NCI-H1092 (cell line): Measurements from ENCODE around the gene SH3PXD2A.

Source experiments
- DNase-seq: peaks from one replicate; lab custom pipeline; 2025; lab: John Stamatoyannopoulos, UW

SH3PXD2A gene

DNA sequence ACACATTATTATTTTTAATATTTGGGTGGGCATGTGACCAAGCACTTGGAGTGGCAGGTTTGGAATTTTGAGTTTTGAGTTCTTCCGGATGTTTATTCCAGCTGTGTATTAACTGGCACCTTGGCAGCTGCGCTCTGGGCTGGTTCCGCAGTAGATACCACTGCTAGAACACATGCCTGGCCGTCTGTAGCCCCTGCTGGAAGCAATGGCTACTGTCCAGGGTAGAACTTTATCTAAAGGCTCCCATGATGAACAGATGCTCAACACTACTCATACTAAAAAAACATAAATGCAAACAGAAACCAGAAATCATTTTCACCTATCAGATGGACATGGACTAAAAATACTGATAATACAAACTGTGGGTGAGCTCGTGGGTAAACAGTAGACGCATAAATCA, 19.4 kb upstream of the SH3PXD2A start:
- DNase-seq, result no peak

DNA sequence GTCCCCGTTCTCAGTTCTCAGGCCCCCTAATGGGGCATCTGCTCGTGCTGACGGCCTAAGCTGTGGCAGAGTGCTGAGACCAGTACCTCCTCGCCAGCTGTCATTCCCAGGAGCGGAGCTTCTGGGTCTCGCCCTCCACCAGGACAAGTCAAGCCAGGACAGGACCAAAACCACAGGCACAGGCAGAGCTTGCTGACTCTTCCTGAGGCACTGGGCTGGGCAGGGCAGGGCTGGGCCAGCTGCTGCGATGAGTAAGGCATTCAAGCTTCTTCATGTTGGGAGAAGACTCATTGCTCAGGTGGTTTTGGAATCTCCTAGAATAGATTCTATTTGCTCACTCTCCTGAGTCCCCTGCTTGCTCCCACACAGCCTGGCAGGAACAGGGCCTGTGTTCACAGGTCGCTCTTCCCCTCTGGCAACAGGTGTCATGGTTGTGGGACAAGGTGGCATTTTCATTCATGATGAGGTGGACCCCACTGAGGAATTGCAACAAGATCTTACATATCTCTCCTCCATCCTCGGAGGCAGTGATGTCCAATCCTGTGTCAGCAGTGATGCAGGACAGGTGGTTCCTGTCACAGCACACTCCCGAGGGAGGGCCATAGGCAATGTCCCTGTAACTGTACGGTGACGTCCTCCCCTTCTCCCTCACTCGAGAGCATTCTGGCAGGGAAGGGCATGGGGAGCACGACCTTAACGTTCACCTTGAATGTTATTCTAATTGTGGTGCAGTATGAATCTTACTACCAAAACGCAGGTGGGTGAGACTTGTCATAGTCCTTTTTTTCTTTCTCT, 17.0 kb upstream of the SH3PXD2A start:
- DNase-seq, result no peak

DNA sequence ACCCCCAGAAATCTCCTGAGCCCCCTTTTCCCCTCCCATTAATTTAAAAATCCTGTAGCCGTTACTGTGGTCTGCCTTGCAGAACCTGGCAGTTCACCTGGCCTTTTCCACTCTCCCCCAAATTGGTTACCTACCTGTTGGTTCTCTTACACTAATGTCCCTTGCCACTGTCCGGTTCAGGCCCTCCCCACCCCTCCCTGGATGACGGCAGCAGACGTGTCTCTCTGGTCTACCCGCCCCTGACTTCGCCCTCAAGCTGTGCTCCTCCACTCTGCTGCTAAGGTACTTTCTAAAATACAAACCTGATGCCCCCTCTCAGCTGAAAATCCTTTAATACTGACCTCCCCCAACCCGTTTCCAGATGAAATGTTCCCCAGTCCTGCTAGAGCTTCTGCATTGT, 15.6 kb upstream of the SH3PXD2A start:
- no peak for DNase-seq

- no peak for DNase-seq
These were observed 15.1 kb upstream of the SH3PXD2A start for GRCh38 chr10:103870516-103870915.

- DNase-seq, result no peak
These were observed 14.0 kb upstream of the SH3PXD2A start for GRCh38 chr10:103869336-103869735.

DNA sequence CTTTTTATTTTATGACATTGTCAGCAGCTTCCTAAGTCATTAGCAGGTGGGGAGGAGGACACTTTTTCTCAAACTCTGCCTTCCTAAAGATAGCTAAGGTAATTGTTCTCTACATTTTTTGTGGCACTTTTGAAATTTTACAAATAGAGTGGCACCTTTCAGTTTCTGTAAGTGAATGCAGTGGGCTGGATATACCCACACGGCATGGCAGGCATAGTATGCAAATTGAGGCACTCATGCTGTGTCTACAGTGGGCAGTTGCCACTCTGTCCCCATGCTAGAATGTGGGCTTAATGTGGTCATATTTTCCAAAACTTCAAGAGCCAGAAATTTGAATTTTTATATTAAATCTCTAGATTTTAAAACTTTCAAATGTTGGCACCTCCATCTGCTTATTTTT, 12.8 kb upstream of the SH3PXD2A start:
- no peak for DNase-seq

DNA sequence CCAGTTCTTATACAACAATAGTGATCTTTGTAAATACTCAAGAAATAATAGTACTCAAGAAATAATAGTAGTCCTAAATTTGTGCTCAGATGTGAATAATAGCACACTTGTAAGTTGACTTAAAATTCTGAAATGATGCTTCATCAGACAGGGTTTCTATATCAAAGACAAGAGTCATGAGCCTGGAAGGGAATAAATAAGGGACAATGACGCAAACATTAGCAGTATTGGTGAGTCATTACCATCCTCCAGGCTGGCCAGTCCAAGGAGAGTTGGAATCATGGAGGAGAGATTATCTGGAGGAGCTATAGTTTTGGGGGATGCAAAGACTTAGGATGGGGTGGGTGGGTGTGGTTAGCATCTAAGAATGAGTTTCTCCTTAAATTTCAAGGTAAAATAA, 6.1 kb upstream of the SH3PXD2A start:
- DNase-seq, result no peak

DNA sequence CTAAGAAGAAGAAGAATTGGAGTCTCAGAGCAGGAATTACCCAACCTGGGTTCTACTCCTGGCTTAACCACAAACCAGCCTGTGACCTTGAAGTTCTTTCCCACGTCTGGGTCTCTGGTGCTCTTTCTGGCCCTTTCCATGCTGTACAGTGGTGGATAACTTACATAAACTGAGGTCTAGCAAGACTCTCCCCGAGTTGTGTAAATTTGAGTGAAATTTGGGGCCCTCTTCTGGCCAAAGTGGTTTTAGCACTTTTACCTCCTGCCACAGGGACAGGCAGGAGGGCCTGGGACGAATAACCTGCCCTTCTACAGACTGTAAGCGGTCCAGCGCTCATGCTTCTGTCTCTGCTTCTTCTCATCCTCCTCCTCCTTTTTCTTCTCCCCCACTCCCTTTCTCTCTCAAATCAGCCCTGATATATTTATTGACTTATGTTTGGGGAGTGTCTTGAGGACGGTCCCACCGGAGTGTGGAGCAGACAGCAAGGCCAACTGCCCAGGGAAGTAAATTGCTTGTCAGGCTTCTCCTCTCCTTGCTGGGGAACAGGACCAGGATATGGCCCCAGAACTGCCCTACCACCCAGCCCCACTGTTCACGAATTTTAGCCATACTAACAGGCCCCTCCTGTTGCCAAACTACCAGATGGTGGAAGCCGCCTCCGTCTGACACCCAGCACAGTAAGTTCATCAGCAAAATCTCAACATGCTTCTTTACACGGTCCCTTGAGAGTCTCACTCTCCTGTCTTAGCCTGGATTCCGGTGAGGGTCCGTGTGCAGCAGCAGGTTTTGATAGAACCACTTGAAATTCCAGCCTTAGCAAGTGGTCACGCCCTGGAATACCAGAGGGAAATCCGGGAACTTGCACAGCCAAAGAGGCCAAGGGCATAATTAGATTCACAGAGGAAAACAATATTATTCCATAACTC, 4.0 kb upstream of the SH3PXD2A start:
- DNase-seq, result peak; percentile 21

DNA sequence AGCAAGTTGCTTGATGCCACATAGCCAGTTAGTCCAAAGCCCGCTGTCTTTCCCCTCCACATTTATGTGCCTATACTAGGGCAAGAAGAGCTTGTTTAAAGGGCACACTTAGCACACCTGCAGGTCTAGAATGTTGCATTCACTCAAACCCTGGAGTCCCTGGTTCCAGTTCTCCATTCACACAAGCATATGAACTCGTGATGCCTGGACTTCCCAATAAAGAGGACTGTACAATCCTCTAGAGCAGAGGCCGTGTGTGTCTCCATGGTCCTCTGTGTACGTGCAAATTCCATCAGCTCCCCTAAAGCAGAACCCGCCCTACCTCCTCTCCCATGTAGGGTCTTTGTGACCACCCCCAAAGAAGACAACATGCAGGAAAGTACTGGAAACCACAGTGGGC, 3.0 kb upstream of the SH3PXD2A start:
- DNase-seq, result no peak

GRCh38 chr10:103856797-103857170, 1.4 kb upstream of the SH3PXD2A start:
- no peak for DNase-seq

GRCh38 chr10:103855852-103856796, 748 bp upstream of the SH3PXD2A start:
- DNase-seq, result no peak

GRCh38 chr10:103854686-103855391, 537 bp downstream of the SH3PXD2A start:
- DNase-seq, result no peak

GRCh38 chr10:103854265-103854685, 1.1 kb downstream of the SH3PXD2A start:
- no peak for DNase-seq

DNA sequence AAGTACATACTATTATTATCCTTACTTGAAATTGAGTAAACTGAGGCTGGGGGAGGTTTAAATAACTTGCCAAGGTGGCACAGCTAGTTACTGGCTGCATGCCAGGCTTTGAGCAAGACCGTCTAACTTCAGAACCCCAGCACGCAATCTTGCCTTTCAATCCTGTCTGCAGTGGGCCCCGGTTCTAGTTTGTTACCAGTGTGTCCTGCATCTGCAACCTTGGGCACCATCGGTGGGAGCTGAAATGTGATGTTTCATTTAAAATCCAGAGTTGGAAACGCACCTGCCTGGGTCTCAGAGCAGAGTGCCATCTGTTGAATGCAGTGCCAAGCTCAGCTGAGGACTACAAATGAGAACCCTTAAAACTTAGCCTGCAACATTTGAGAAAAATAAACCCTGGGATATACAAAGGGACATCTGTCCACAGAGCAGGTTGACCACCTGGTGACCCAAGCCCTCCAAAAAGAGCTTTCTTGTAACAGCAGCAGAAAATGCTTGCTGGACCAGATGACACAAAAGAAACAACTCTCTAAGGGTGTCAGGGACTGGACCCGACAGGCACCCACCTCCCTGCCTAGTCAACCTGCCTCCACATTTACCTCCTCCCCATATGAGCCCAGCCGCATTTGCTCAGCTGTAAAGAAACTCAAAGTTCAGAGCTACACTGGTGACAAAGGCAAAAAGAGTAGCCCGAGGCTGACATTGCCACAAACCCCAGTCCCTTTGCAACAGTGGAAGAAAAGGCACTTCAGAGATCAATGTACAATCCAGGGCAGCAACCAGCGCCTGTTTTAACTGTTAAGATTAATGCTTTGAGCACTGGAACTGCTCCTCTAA, 1.7 kb downstream of the SH3PXD2A start:
- no peak for DNase-seq

- no peak for DNase-seq
These were observed 2.5 kb downstream of the SH3PXD2A start for GRCh38 chr10:103852856-103853255.

DNA sequence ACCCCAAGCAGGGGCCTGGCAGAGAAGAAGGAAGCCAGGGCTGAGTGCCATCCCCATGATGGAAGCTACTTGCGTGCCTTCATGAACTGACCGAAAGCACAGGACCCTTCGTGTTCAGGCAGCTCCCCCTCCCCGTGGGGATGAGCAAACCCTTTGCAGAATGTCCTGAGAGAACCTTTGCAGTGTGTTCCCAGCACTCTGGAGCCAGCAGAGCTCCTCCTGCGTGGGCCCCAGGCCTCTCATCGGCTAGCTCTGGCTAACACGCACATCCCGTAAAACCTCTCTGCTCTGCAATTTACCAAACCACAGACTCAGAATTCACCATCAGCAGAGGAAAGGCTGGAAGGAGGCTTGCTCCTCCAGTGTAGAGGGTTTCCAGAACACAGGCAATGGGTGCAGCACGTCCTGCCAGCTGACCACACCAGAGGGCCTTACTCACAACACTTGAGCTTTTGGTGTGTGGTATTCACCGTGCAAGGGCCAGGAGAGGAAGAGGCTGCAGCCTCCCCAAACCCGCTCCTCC, 3.1 kb downstream of the SH3PXD2A start:
- no peak for DNase-seq

DNA sequence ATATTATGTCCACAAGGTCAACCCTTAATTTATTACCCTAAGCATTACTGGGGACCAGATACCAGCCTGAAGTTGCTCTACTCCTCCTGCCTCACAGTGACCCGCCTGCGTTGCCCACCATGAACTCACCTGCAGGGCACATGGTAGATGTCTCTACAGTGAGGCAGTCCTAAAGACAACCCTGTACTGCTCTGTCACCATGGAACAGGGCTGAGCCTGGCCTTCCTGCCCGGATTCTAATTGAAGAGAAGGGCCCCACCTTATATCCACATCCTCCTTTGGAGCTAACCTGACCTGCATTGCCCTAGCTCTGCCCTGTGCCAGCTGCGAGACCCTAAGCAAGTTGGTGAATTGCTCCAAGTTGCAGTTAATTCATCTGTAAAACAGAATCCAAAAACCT, 4.1 kb downstream of the SH3PXD2A start:
- no peak for DNase-seq

DNA sequence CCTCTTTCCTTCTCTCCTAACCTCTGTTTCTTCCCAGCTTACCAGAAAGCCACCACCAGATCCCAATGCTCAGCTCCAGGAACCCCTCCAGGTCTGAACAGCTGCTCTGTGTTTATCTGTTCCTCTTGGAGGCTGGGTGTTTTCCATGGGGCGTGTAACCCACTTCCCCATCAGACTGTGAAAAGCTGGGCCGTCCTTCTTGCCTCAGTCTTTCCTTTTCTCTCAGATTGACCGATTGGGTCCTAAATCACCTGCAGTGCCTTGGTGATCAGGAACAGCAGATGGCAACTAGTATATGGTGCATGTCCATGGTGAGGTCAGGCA, 4.8 kb downstream of the SH3PXD2A start:
- DNase-seq, result no peak

- DNase-seq, result no peak
These were observed 5.3 kb downstream of the SH3PXD2A start for GRCh38 chr10:103849880-103850571.
